T-helper 17 cell (primary cell): ENCODE results near the gene PITPNM3. TPM values are rescaled to one million over a fixed set of nuclear protein-coding genes. Genes with fewer than 3 reads are reported as not detected.
A peak's percentile ranks its signal among the peaks of the same experiment; 100 is the strongest.

Experiments used
- ATAC-seq: fragments of 150-1000 bp; cut with Tn5 transposase; 2 replicates; pipeline ENCODE4 v1.10.0; 2021; ENCODE audit warnings: mild to moderate bottlenecking, moderate library complexity
- DNase-seq, 3 donors: peaks; one replicate each; pipeline versions ENCODE4 v3.0.0 to v3.0.0-alpha.2; 2020 to 2021
- H3K9me3 ChIP-seq: one replicate; pipeline ENCODE4 v1.7.0; 2013; ENCODE audit warnings: low read length, mild to moderate bottlenecking; ENCODE audit not compliant: control insufficient read depth, poor library complexity, severe bottlenecking
- H3K27ac Mint-ChIP-seq: one replicate; pipeline ENCODE4 v1.8.0; 2022; ENCODE audit warnings: mild to moderate bottlenecking, moderate library complexity, mixed read lengths
- H3K27me3 Mint-ChIP-seq: one replicate; pipeline ENCODE4 v1.8.0; 2022; ENCODE audit warnings: mixed read lengths
- H3K36me3 Mint-ChIP-seq: one replicate; pipeline ENCODE4 v1.8.0; 2022; ENCODE audit warnings: low read depth, mixed read lengths
- H3K4me1 Mint-ChIP-seq: one replicate; pipeline ENCODE4 v1.8.0; 2022; ENCODE audit warnings: mild to moderate bottlenecking, mixed read lengths
- H3K4me3 Mint-ChIP-seq: one replicate; pipeline ENCODE4 v1.8.0; 2022; ENCODE audit warnings: mild to moderate bottlenecking, moderate library complexity, mixed read lengths
- total RNA-seq, 4 donors: library from RNA in 2 of 4; stranded (reverse) in 2 of 4; gene quantifications; one replicate each; pipeline ENCODE4 v1.2.3 and lab custom pipeline; 2022 to 2026

PITPNM3 gene
- total RNA-seq, 2 donors from 2014 or later: 0.31 to 0.52 TPM

DNA sequence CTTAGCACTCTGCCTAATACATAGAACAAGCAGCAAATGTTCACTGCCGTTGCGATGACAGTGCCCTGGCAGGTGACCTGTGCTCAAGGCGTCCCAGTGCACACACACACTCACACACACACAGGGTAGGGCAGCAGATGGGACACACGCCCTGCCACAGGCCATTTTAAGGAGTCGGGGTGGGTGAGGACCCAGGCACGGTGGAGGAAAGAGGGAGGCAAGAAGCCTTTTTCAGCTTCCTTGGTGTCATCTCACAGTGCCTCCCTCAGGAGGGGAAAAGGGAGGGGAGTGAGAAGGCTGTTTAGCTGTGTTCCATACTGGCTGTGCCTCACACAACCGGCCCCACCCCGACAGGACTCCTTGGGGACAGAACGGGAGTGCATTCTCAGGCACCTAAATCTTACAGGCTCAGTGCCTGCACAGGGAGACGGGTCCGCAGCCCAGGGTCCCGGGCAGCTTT lies 1.5 kb downstream of the PITPNM3 start:
- H3K4me1 Mint-ChIP-seq: peaks cover 17% of the 10 kb centered on the region
- peaks cover 2% of the 10 kb centered on the region for H3K36me3 Mint-ChIP-seq
- H3K27ac Mint-ChIP-seq: no peak overlapping the region

DNA sequence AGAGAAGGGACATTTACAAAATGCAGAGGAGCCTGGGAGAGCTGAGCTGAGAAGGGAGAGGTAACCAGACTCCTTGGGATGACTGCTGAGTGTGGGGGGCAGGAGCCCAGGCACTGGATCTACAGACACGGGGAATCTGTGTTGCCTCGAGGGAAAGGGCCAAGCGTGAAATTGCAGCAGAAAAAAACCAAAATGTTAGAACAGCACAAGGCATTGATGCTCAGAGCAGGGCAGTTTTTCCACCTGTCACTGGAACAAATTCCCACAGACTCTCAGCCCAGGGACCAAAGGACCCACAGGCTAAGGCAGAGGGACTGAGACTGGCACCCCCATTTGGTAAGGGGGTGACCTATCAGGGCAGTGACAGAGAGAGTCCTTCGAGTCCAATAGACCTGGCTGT lies 2.0 kb downstream of the PITPNM3 start:
- DNase-seq (no peak), ATAC-seq (no peak)
- Mint-ChIP-seq H3K4me1 (peaks cover 17% of the 10 kb centered on the region), H3K4me3 (peak overlapping the region; percentile 83), H3K36me3 (peaks cover 2% of the 10 kb centered on the region), H3K27ac (peak overlapping the region; percentile 67), H3K27me3 (peaks cover 52% of the 10 kb centered on the region)
- H3K9me3 ChIP-seq: no peaks in the 10 kb centered on the region

More for the DNA sequence above, 1.5 kb downstream of the PITPNM3 start:
- ATAC-seq (no peak), DNase-seq (no peak)
- H3K4me3 Mint-ChIP-seq: peak overlapping the region; percentile 83
- H3K9me3 ChIP-seq: no peaks in the 10 kb centered on the region
- peaks cover 58% of the 10 kb centered on the region for H3K27me3 Mint-ChIP-seq

DNA sequence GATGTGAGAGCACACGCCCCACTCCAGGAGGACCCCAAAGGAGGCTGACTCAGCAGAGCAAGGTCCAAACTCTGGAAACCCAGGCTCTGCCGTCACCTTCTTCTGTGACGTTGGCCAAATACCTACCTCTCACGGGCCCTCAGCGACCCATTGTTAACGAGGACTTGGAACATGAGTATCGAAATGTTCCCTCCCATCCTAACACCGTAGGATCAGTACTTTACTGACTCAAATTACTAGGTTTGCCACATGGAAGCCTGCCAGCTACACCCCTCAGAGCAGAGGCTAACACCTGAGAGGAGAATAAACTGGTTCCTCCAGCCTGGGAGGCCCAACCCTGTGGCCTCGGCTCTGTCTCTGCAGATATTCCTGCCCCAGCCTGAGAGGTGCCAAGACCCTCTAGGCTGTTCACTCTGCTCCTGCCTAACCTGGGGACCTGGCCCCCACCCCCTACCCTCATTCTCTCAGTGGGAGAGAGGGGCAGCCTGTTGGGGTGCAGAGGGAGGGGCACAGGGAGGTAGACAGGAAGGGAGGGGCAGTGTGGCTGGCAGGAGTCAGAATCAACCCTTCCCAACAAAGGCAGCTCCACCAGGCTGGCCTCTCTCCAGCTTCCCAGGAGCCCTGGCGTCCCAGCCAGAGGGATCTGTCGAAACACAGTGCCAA lies 4.4 kb downstream of the PITPNM3 start:
- Mint-ChIP-seq H3K4me3 (no peak overlapping the region), H3K4me1 (peaks cover 25% of the 10 kb centered on the region), H3K27ac (no peak overlapping the region), H3K27me3 (peaks cover 30% of the 10 kb centered on the region), H3K36me3 (peaks cover 2% of the 10 kb centered on the region)
- H3K9me3 ChIP-seq: no peaks in the 10 kb centered on the region
- DNase-seq (no peak), ATAC-seq (no peak)

DNA sequence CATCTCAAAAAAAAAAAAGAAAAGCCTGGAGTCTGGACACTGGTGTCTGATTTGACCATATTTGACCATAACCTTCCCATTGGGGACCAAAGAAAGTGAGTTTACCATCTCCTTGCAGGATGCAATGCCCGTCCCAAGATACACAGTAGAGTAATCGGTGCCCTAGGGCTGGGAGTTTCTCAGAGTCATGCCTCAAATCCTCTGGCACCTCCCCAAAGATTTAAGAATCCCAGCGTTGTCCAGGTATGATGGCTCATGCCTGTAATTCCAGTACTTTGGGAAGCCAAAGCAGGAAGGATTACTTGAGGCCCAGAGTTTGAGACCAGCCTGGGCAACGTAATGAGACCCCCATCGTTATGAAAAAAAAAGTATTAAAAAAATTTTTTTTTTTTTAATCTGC lies 5.0 kb downstream of the PITPNM3 start:
- no peak for DNase-seq
- no peak for ATAC-seq
- H3K9me3 ChIP-seq: no peaks in the 10 kb centered on the region
- H3K4me3 Mint-ChIP-seq: no peak overlapping the region
- no peak overlapping the region for H3K27ac Mint-ChIP-seq
- peaks cover 21% of the 10 kb centered on the region for H3K4me1 Mint-ChIP-seq
- H3K27me3 Mint-ChIP-seq: peaks cover 25% of the 10 kb centered on the region
- peaks cover 2% of the 10 kb centered on the region for H3K36me3 Mint-ChIP-seq

DNA sequence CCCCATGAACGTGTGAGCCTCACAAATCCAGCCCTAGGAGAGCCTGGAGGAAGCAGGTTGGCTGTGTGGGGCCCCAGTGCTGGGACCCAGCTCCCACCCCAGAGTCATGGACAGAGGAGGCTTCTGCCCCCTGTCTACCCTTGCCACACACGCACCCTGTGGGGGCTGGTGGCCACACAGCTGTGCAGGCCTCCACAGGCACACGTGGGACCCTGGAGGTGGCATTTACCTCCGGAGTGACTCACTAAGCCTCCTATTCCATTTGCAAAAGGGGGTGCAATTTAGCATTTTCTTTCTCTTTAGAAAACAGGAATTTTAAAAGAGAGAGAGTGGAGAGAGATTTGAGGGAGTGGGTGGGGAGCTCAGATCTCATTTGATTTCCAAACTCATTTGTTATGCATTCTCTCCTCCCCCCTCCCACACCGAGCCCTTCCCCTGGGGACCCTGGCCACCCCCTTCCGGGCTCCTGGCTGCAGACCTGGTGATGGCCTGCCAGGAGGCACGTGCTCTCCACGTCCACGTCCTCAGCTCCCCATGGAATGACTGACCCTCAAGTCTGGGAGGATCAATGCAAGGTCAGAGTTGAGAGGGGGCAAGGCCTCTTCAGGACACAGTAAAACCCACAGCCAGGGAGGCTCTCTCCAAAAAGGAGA lies 6.8 kb downstream of the PITPNM3 start:
- Mint-ChIP-seq H3K4me3 (no peak overlapping the region), H3K4me1 (peaks cover 15% of the 10 kb centered on the region), H3K27ac (no peak overlapping the region), H3K36me3 (peaks cover 3% of the 10 kb centered on the region), H3K27me3 (peaks cover 20% of the 10 kb centered on the region)
- no peak for ATAC-seq
- DNase-seq: no peak
- H3K9me3 ChIP-seq: no peaks in the 10 kb centered on the region

DNA sequence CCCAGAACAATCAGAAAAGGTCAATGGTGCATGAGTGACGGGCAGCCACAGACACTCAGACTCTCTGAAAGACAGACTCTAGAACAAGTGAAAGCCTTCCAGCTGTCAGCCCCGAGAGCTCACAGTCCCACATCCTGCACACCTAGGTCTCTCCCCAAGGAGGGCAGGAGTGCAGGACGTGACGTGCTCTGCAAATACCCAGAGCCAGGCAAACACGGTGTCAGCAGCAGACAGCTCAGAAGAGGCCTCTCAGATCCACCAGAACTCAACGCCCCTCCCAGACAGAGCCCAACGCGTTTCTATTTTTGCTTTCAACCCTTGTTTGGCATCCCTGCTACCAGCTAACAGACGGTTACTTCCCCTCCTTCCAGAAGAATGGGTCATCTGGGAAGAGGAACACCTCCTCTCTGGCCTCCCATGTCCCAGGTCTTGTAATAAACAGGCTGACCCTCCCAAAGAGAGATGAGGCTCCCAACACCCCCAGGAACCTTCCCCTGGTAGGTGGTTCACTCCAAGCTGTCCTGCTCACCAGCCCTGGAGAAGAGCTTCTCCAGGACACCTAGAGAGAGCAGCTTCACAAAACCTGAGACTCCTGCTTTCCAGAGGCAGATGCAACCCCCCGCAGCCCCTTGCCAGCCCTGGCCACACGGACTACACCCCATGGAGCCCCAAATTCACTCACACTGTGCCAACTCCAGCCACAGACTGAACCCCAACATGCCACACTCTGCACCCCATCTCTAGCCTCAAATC lies 7.6 kb downstream of the PITPNM3 start:
- peaks cover 12% of the 10 kb centered on the region for H3K27me3 Mint-ChIP-seq
- no peak for DNase-seq
- peak; percentile 63 for ATAC-seq
- peak overlapping the region; percentile 76 for H3K4me3 Mint-ChIP-seq
- H3K4me1 Mint-ChIP-seq: peaks cover 15% of the 10 kb centered on the region
- H3K36me3 Mint-ChIP-seq: peaks cover 5% of the 10 kb centered on the region
- no peak overlapping the region for H3K27ac Mint-ChIP-seq
- no peaks in the 10 kb centered on the region for H3K9me3 ChIP-seq

DNA sequence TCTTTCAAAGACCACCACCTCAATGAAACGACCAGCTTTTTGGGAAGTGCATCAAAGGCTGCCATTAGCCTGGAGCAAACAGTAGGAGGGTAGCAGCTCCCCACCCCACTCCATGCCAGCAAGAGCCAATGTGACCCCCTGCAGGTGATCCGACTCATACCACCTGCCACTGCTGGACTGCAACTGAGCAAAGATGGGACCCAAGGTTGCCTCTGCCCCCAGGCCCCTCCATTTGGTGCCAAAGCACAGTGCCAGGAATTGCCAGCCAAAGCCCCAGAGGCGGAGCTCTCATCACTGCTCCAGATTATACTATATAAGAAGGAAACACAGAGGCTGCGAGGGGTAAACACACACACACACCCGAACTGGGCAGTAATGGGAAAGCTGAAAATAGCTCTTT lies 8.3 kb downstream of the PITPNM3 start:
- Mint-ChIP-seq H3K4me3 (peak overlapping the region; percentile 76), H3K27ac (no peak overlapping the region), H3K27me3 (peaks cover 5% of the 10 kb centered on the region), H3K4me1 (peaks cover 13% of the 10 kb centered on the region), H3K36me3 (peaks cover 5% of the 10 kb centered on the region)
- ATAC-seq (no peak), DNase-seq (no peak)
- H3K9me3 ChIP-seq: no peaks in the 10 kb centered on the region

DNA sequence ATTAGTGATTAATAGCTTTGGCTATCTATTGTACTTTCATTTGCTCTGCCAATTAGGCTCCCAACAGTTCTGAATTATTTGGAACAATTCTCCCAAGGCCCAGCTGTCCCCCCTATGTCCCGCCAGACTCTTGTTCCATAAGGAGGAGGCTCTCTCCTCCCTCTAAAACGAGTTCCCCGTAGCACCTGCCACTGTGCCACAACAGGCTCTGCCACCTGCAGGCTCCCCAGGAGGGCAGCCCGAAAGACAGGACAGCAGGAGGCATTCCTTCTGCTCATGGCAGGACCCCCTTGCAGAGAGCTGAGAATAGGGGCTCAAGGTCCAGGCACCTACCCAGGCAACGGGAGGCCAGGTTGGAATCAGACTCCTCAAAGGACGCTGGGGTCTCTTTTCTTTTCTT lies 9.0 kb downstream of the PITPNM3 start:
- no peak for ATAC-seq
- Mint-ChIP-seq H3K4me3 (no peak overlapping the region), H3K36me3 (peaks cover 5% of the 10 kb centered on the region), H3K4me1 (peaks cover 11% of the 10 kb centered on the region), H3K27me3 (peaks cover 7% of the 10 kb centered on the region), H3K27ac (peak overlapping the region; percentile 39)
- no peaks in the 10 kb centered on the region for H3K9me3 ChIP-seq
- DNase-seq: no peak

DNA sequence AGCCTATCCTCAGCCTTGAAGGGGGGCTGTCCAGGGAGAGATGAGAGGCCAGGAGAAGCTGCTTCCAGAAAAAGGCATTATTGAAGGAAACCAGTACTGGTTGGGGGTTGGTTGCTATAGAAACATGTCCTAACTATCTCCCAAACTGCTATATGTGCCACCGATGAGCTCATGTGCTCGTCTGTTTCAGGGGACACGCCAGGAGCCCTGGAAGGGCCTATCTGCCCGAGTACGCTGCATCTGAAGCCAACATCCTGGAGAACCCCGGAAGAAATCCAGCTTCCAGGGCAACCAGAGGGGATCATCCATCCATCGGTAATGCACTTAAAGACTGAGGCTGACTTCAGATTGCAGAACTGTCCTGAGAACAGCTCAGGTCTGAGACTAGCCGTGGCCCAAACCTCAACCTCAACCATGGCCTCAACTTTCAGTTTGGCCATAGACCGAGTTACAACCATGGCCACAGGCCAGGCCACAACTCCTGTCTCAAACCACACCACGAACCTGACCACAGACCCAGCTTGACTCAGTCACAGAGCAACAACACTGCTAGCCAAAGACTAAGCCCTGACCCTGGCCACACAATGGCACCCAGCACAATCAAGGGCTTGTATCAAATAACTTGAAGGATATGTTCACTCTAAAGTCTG lies 10.2 kb downstream of the PITPNM3 start:
- Mint-ChIP-seq H3K4me1 (peaks cover 11% of the 10 kb centered on the region), H3K36me3 (peaks cover 5% of the 10 kb centered on the region), H3K27me3 (peaks cover 9% of the 10 kb centered on the region), H3K4me3 (no peak overlapping the region), H3K27ac (no peak overlapping the region)
- H3K9me3 ChIP-seq: no peaks in the 10 kb centered on the region
- ATAC-seq: no peak
- DNase-seq: no peak

DNA sequence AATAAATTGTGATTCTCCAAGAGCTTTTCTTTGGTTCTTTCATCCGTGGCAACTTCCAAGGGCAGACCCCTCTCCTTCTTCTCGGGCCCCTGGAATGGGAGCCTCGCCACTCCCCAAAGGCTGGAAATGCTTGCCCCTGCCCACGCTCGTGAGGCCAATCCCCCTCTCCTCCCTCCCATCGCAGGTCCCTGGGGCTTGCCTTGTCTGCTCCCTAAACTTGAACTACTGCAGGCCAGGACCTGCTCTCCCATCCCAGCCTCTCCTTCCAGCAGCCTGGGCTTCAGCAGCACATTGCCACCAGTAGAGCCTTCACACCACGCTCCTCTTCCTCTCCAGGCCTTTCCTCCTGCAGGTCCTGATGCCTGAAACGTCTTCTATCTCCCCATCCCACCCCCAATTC lies 11.1 kb downstream of the PITPNM3 start:
- ATAC-seq: no peak
- Mint-ChIP-seq H3K4me3 (no peak overlapping the region), H3K27ac (no peak overlapping the region), H3K4me1 (peaks cover 11% of the 10 kb centered on the region), H3K27me3 (peaks cover 9% of the 10 kb centered on the region), H3K36me3 (peaks cover 5% of the 10 kb centered on the region)
- no peak for DNase-seq
- no peaks in the 10 kb centered on the region for H3K9me3 ChIP-seq

DNA sequence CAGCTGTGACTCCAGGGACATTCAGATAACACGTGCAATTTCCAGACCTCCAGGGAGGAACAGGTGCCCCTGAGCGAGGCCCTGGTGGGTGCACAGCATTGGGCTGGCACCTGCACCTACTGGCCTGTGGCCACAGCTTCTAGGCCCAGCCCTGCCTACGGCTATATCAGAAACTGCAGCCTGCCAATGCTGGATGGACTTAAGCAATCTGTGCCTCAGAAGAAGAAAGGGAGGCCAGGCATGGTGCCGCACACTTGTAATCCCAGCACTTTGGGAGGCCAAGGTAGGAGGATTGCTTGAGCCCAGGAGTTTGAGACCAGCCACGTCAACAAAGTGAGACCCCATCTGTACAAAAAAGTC lies 12.4 kb downstream of the PITPNM3 start:
- H3K4me1 Mint-ChIP-seq: peaks cover 9% of the 10 kb centered on the region
- H3K36me3 Mint-ChIP-seq: peaks cover 5% of the 10 kb centered on the region
- H3K4me3 Mint-ChIP-seq: no peak overlapping the region
- peaks cover 10% of the 10 kb centered on the region for H3K27me3 Mint-ChIP-seq
- H3K27ac Mint-ChIP-seq: no peak overlapping the region
- ATAC-seq (no peak), DNase-seq (no peak)
- no peaks in the 10 kb centered on the region for H3K9me3 ChIP-seq

DNA sequence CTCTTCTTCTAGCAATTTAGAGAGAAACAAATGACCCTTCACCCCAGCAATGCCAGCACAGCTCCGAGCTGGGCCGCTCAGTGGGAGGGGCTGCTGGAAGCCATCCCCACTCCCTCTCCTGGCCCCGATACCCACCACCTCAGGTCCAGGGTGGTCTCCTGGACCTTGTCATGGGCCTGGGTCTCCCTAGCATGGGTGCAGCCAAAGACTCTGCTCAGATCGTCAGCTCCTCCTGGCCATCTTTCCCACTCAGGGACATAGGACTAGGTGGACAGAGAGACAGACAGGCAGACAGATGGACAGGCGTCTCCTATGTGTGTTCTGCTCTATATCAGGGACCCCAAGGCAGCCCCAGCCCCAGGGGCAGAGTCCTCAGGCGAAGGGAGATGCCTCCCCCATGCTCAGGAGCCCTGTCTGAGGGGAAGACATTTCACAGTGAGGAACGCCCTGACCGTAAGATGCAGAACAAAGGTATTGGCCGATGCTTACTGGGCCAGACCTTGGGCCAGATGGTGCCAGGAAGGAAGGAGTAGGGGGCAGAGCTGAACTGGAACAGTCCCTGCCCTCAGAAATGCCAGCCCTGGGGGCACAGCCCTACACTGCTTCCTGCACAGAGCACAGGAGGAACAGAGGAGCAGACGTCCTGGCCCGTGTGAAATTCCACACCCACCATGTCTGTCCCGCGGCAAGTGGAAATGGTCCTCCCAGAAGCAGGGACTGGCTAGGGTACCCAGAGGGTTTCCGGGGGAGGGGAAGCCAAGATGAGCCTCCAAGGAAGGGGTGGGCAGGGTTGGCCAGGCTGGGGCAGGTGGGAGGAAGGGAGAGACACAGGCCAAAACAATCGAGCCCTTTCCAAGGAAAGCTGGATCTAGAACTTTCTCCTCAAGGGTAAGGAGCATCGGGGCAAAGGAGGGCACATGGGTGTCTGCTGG lies 13.0 kb downstream of the PITPNM3 start:
- DNase-seq: no peak
- peaks cover 4% of the 10 kb centered on the region for H3K4me1 Mint-ChIP-seq

More for the DNA sequence above, 13.0 kb downstream of the PITPNM3 start:
- no peak for ATAC-seq
- peaks cover 16% of the 10 kb centered on the region for H3K27me3 Mint-ChIP-seq
- H3K9me3 ChIP-seq: no peaks in the 10 kb centered on the region
- H3K27ac Mint-ChIP-seq: no peak overlapping the region
- no peak overlapping the region for H3K4me3 Mint-ChIP-seq
- H3K36me3 Mint-ChIP-seq: peaks cover 5% of the 10 kb centered on the region
